Activated naive CD8-positive, alpha-beta T cell treated with anti-CD3 and anti-CD28 coated beads, Interleukin-2, amount 50 U/mL, for 16 hours (primary cell): ENCODE results near the gene ETNK2.

ENCODE experiments used
- DNase-seq: peaks from one replicate; pipeline ENCODE4 v3.0.0-alpha.2; 2020; ENCODE audit warnings: low read depth, low spot score

Gene ETNK2

DNA sequence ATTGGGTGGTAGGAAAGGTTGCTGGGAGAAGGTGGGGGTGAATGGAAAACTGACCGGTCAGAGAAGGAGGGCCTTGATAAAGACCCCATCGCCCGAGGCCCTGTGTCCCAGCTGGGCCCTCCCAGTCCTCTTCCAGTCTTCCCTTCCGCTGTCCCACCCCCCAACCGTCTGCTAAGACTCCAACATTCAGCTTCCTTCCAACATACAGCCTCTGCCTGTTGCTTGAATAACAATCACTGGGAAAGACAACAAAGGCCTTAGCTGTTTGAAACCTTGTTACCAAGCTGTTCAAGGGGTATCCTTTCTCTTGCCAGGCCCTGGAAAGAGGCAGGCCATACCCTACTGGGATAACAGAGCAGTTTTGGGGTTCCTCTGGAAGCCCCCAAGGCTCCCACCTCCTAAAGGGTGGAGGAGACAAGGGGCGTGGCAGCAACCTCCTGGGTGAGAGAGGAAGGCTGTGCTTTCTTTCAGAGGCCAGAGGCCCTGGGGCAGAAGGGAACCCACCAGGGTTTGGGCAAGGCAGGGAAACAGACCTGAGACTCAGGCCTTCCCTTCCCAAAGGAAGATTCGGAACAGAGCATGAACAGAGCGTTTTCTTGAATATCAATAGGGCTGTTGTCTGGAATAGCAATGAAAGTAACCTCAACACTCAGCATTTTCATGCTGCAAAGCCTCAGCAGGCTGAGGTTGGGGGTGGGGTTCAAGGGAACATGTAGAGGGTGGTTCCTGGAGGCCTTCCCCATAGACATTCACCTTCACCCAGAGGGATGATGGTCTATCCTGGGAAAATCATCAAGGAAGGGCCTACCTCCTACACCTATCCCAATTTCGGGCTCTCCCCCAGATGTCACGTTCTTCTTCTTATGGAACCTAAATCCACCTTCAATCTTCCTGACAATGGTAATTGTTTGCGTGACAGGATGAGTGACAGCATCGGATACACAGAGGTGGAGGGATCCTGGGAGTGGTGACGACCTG, 4.1 kb downstream of the ETNK2 start:
- DNase-seq = no peak

DNA sequence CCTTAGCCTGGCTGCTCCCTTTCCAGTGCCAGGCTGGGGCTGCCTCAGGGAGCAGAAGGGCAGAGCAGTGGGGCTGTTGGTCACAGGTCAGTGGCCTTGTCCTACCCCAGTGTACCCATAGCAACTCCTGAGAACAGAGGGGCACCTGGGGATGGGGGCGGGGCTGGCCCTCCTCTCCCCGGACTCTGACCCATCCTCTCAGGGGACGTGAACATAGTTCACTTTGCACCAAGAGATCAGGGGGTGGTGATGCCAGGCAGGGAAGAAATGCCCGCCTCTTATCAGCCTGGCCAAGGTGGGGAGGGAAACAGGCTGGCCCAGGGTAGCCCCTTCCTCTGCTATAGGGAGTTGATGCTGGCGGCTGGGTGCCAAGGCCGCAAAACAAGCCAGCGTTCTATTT, 4.9 kb downstream of the ETNK2 start:
- DNase-seq = no peak

DNA sequence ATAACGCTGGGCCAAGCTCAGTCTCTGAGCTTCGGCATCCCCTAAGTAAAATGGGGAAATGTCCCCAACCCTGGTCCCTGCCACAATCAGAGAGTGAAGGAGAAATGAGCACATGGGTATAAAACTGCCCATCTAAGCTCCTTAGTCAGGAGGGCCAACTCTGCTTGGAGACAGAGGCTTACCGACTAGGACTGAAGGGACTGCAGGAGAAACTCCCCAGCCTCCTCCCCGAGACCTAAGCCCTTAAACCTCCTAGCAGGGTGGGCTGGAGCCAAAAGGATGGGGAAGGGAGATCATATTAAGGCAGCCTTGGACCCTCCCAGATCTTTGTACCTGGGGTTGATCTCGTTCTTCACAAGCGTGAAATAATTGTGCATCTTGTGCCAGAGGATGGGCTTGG, 5.5 kb downstream of the ETNK2 start:
- no peak for DNase-seq

DNA sequence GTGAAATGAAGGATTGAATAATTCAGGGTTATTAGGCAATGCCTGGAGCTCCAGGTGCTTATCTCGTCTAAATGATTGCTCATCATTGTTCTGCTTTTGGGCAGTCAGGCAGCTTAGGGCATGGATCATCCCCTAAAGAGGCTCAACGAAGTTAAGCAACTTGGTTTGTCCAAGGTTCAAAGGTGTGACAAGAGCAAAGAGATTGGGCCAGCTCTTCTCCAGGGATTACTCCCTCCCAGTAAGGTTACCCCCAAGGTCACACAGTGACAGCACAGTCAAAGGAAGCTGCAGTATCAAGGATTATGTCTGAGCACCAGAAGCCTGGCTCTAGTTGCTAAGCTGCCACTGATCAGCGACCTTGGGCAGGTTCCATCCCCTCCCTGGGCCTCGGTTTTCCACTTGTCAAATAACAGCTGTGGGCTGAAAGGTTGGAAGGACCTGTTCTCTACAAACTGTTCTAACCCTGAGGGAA, 6.8 kb downstream of the ETNK2 start:
- DNase-seq = no peak

DNA sequence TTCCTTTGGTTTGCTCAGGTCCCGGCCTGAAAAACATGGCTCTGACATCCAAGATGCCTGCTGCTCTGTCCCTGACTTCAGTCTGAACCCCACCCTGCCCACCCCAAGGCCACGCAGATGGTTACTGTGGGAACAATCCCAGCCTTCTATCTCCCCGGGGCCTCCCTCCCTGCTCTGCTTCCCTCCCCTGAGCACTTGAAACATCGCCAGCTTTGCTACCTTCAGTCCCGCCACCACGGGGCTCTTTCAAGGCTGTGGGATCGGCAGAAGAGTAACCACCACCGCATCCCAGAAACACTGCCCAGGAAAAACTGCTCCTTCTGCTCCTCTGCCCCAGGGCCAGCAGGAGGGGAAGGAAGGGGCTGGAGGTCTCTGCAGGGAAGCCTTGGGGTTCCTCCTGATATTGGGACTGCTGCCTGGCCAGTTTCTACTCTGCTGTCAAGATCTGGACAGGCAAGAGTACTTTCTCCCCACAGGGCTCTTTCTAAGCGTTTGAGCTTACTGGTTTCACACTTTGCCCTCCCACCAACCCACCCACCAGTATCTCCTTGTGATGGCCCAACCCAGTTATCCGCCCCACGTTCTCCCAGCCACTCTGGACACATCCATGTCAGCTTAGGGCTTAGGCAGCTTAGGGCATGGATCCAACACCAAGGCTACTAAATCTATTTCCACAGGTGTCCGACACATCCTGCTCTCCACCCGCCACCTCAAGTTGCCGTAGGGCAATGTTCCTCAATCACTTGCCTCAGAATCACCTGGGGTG, 8.4 kb downstream of the ETNK2 start:
- DNase-seq = no peak

DNA sequence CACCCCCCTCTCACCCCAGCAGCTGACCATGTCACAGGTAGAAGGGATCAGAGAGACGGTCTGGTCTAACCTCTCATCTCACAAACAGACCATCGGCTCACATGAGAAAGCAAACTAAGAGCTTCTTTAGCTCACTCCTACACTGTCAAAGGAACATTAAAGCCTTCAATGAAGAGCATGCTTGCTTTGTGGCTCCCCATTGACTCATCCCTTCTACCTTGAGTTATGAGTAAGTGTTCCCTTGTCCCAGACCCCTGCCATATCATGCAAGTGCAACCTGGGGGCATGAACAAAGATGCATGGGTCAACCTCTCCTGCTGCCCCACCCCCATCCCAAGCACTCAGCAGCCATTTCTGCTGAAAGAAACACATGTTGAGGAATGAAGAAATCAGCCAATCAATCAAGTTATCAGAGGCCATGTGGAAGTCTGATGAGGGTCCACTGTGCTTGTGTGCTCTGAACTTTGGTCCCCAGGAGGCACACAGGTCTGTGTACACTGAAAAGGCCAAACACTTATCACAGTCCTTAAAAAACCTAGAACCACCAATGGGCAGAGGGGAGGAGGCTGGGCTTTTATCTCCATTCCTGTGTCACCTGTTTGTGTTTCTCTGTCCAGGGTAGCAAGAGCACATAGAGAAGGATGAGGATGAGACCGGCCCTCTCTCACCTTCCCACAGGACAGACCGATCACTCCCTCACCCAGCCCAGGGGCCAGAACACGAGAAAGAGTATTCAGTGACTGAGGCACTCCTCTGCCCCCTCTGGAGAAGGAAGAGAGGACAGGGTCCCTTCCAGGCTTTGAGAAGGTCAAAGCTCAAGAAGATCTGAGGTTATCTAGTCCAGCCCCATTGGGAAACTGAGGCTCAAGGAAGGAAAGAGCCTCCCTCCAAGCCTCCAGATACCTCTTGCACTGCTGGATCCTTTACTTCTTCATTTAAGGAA, 9.5 kb downstream of the ETNK2 start:
- DNase-seq = no peak

DNA sequence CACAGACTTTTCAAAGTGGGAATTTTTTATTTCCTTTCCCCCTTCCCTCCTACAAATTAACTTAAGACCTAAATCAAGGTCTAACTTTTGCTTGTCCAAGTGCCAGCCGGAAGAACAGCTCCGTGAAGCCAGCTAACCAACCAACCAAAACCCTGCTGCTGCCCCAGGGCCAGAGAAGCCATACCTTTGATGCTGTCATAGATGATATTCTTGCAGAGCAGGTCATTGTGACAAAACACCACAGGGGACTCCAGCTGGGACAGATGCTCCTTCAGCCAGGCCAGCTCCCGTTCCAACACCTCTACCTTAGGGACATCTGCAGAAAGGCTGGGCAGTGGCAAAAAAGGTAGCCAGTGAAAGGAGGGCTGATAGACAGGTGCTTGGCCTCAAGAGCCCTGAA, 10.7 kb downstream of the ETNK2 start:
- no peak for DNase-seq

DNA sequence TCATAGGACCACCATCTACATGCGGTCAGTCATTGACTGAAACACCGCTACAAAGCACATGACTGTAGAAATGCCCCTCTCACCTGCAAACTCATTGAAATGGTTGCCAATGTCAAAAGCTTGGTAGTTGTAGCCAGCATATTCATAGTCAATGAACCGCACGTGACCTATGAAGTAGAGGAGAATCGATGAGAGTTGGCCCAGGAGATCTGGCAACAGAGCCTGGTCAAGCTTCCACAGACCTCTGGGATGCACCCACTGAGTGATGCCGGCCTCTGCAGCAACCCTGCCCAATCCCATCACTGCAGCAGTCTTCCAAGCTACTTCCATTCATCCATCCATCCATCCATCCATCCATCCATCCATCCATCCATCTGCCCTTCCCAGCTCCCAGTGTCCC, 11.9 kb downstream of the ETNK2 start:
- no peak for DNase-seq

DNA sequence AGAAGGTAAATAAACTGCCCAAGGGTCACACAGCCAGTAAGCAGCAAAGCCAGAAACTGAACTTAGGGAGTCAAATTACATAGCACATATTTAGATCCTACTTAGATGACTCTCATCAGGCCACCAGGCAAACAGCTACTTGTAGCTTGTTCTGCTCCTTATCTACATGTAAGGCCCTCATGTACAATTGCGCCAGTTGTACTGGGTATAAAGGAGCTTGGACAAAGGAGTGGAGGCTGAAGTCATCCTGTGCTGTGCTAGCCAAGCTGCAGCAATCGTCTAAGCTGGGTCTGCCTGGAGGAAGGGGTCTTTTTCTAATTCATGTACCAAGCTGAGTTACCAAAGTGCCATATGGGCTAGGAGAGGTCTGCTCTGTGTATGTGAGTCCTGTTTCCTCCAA, 12.8 kb downstream of the ETNK2 start:
- no peak for DNase-seq

DNA sequence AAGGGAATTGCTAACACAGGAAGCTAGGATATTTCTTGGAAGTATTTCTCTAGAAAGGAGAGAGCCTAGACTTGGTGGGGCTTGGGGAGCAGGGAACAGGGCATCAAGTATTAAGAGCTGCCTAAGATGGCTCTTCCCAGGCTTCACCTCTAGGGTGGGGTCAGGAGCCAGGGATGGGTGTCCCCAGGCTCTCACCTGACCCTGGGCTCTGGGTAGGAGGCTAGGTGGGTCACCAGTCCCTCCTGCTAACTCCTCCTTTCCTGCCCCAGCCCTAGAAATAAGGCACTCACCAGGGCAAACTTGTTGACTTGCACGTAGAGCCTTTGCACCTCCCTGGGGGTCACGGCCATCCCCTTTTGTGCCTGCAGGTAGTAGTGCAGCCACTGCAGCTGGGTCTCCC, 15.0 kb downstream of the ETNK2 start:
- DNase-seq = no peak

DNA sequence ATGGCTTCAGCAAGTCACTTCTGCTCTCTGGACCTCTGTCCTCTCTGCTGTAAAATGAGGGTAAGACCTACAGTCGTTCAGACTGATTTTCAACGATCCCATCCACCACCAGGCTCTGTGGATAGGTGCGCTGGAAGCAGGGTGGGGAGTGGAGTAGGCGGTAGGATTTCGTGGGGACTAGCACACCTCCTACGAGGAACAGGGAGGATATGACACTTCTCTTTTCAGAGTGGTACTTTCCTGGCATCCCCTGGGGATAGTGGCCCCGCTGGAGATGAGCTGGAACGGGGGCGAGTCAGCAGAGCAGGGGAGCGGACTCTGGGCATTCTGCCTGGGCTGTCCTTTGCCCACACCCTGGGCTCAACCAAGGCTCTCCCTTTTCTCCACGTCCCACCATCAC, 17.7 kb downstream of the ETNK2 start:
- no peak for DNase-seq

DNA sequence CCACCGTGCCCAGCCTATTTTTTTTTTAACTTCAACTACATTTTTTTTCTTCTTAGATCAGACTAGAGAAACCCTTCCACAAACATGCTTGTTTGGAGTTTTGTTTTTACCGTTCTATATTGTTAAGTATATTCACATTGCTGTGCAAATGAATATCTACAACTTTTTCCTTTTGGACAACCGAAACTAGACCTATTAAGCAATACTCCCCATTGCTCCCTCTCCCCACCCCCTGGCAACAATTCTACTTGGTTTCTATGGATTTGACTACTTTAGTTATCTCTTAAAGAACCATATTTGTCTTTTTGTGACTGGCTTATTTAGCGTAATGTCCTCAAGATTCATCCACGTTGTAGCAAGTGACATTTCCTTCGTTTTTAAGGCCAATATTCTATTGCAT, 19.1 kb downstream of the ETNK2 start:
- DNase-seq = no peak

DNA sequence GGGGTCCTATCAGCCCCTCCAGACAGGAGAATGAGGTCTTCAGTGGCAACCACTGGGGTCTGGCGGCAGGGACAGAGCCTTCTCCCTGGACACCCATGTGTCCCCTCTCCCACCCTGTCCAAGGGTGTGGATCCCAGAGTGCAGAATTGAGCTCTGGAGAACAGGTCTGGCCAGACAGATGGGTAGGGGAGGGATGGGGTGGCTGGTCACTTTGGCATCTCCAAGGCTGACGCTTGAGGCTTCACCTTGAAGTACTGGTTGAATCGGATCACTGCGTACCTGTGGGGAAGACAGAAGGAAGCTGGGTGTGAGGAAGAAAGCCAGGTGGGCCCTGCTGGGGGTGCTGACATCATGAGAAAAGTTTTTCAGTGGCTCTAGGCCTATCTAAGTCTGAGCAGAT, 19.9 kb downstream of the ETNK2 start:
- no peak for DNase-seq

DNA sequence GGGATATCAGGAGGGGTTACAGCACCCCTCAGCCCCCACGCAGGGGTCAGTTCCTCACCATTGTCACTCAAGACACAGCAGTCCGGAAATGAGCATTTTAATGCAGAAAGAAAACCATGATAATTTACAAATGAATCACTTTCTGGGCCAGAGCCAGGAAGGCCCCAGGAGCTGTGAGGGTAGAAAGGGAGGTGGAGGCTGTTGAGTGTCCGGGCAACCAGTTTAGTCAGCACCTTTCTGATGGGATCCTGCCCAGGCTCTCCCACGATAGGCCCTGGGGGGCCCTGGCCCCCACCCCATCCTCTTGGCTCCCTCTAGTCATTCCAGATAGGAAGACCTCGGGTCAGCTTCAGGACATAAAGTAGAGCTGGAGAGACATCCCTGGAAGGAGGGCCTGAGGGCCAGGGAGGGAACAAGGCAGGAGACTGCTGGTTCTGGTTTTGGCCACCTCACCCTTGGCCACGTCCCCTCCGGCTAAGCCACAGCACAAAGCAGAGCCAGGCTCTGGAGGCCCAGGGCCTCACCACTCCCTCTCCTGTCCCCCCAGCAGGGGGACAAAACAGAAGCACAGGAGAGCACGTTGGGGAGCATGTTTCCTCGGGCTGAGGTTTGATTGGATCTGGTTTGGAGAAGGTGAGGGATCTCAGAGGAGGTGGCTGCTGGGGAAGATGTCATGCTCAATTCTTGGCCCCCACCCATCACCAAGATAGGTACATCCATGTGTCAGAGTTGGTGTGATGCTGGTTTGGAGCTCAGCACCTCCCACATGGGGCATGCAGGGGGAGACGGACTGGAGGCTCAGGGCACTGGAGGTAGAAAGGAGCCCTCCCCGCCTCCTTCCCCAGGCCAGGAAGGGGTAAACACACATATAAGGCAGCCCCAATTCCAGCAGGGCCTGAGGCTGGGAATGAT, 20.6 kb downstream of the ETNK2 start:
- DNase-seq = no peak

DNA sequence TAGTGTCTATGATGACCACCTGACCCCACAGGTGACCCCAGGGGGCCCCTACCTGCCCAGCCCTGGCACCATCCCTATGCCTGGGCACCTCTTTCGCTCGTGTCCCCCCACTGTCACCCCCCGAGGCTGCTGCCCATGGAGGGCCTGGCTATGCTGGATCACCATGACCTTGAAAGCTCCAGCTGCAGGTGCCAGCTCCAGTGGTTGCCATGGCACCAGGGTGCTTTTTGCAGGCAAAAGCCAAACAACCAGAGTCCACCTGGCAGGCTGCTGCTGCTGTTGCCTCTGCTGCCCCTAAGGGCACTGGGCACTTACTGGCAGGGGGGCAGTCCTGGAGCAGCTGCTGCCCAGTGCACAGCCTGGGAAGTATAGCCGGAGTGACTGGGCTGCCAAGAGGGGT, 21.7 kb downstream of the ETNK2 start:
- no peak for DNase-seq

DNA sequence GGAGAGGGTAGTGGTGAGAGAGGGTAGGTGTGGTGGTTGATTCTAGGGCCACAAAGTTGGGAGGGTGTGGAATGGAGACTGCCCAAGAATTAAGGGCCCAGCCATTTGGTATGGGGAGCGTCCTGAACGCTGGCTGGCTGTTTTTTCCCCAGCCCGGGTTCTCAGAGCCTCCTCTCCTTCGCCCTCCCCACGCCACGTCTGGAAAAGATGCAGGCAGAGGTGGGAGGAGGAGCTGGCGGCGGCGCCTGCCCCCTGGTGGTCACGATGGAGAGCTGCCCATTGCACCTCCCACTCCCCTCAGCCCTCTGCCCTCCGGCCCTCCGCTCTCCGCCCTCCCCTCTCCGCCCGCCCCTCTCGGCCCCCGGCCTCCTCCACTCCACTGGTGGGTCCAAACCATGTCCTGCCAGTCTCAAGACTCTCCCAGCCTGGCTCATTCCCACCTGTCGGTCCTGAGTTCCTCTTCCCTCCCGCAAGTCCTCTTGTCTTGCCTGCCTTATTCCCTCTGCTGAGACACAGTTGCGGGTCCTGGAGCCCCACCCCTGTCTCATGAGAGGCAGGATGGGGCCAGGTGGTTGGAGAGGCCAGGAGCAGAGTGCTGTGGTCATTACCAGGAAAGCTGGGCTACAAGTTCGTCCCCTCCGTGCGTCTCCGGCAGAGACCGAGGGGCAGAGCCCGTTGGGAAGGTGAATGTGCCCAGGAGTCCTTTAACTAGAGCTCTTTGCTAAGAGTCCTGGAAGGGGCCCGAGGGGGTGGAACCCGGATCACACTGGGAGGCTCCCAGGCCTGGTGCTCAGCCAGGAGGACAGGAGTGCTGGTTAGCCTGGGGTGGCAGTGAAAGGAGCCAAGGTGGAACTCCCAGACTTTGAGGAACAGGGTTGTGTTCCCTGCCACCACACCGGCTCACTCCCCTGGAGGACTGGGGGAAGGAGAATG, 22.6 kb downstream of the ETNK2 start:
- peak; percentile 7 for DNase-seq

DNA sequence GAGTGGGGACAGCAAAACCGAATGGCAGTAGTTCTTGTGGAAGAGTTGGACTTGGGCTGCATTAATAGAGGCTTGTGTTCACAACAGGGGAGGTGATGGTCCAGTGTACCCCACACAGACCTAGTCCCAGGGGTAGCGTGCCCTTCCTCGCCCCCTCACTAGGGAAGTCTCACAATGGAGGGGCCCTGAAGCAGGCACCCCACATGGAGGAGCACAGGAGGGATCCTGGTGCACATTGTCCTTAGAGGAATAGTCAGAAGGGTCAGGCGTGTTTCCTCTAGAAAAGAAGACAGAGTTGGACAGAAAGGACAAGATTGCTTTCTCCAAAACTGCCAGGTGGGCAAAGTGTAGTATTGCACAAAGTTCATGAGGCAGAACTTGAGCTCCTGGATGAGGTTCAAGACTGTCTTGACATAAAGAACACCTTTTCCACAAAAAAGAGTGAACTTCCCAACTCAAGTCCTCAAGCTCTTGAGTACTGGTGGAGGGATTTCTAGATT, 23.3 kb downstream of the ETNK2 start:
- DNase-seq = no peak

DNA sequence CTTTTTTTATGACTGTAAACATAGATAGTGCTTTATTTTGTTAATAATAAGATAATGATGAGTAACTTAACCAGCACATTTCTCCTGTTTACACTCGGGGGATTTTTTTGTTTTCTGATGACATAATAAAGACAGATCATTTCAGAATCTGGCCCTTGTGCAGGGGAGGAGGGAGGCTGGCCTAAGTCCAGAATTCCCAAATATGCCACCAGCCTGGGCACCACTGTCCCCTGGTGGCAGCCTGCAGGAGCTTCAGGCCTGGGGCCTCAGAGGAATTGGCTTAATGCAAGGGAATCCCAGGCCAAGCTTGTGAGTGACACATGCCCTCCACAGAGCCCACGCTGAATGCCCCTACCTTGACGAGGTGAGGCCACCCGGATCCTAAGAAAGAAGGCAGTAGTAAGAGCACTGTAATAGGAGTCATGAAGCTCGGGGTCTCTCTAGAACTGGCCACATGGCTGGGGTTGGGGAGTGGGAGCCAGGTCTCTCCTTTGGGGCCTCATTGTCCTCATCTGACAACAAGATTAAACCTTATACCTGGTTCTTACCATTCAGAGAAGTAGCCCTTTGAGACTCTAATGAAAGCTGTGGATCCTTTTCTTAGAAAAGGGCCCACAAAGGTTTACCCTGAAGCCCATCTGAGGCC, 24.1 kb downstream of the ETNK2 start:
- DNase-seq = no peak

DNA sequence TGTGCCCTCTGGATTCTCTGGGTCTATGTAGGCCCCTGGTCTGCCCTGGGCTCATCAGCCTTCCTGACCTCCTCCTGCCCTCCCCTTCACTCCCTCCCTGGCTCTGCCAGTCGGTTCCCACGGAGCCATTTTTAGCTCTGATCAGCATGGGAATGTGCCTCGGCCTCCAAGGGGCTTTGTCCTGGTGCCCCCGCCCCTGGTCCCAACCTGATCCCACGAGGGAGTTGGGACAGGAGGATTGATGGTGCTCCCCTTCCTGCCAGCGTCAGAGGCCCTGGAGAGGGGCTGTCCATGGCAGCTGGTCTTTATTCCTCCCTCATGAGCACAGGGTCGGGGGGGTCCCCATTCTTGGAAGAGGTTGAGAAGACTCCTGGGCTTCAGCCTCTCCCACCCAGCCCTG, 24.9 kb downstream of the ETNK2 start:
- DNase-seq = no peak
